Measurements from ENCODE around the gene NRL.

The NRL gene

DNA sequence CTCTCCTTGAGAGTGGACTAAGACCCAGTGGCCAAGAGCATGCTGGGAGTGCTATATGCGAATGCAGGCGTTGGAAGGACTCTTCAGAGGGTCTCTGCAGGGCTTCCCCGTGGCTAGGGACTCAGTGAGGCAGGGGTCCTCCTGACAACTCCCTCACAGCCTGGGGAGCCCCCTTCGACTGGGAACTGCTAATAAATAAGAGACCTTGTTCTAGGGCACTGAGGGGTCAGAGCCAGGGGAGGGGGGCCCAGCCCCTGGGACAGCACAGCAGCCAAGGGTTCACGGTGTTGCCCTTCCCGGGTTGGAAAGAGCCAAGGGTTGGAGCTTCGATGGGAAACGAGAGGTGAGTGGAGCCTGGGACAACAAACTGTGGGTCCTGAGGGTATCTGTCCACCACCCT is 49.3 kb downstream of the NRL start:
- no peak for DNase-seq

DNA sequence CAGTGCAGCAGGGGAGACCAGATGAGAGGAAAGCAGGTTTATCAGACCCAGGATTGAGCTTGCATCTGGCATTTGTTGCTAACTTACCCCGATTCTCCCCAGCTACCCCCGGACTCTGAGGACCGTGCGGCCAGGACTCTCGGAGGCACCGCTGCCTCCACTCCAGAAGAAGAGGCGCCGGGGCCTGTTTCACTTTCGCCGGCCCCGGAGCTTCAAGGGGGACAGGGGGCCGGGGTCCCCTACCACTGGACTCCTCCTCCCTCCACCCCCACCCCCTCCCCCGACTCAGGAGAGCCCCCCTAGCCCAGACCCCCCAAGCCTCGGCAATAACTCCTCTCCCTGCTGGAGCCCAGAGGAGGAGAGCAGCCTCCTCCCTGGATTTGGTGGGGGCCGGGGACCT is 49.9 kb downstream of the NRL start:
- DNase-seq, result no peak

DNA sequence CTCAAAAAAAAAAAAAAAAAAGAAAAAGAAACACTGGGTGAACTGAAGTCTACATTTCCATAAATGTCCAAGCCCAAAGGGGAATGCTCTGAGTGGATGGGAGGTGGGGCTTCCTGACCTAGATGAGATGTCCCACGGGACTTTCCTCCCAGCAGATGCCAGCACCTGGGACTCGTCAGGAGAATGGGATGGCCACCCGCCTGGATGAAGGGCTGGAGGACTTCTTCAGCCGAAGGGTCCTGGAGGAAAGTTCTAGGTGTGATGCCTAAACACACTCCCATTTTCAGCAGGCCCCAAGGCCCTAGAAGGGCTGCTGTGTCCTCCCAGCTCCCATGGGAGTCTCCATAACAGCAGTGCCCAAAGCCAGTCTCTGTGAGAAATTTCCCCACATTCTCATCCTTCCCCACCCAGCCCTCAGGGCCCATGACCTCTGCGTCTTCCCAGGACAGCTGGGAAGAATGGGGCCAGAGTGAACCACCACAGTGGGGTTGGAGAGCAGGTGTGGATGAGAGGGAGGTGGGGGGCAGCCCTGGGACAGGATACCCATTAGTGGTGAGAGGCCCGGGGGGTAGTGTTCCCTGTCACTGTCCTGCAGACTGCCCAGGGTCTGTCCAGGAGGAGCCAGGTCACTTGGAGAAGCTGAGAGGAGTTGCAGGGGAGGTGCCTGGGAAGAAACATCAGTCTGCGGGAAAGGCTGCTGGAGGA is 50.5 kb downstream of the NRL start:
- no peak for DNase-seq

DNA sequence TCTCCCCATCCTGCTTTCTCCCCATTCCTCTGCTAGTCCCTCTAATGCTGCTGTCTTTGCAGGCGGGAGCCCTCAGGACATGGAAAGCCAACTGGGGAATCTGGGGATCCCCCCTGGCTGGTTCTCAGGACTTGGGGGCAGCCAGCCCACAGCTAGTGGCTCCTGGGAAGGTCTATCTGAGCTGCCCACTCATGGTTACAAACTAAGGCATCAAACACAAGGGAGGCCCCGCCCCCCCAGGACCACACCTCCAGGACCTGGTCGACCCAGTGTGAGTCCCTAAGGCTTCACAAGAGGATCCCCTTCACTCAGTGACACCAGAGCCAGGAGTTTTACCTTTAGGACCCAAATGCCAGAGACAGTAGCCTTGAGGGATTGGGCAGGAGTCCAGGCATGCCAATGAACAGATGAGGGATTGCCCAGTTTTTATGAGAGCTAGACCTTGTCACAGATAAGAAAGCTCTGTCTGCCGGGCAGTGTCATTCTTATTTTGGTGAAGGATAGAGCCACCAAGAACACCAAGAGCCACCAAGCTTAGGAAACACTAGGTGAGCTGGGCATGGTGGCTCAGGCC is 51.4 kb downstream of the NRL start:
- DNase-seq, result no peak

DNA sequence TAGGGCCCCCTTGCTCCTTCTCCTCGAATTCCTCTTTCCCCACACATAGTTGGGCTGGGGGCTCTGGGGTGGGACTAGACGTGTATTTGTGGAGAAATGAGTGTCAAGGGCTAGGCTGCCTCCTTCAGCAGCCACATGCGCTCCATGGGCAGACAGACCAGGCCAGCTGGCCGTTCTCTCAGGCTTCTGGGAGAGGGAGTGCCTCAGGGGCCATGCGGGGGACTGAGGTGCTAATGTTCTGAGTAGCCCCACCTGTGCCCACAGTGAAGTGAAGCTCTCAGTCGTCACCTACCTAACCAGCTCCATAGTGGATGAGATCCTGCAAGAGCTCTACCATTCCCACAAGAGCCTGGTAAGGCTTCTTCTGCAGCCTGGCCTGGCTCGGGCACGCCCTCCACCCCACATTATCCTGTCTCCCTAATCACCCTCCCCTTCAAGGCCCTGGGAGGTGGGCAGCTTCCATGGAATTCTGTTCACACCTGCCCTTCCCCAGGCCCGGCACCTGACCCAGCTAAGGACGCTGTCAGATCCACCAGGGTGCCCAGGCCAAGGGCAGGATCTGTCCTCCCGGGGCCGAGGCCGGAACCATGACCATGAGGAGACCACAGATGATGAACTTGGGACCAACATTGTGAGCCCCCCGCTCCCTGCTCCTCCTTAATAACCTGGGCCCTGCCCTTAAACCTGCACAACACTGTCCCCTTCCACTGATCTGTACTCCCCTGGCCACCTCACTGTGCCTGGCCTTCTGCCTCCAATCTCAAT is 52.4 kb downstream of the NRL start:
- no peak for DNase-seq

DNA sequence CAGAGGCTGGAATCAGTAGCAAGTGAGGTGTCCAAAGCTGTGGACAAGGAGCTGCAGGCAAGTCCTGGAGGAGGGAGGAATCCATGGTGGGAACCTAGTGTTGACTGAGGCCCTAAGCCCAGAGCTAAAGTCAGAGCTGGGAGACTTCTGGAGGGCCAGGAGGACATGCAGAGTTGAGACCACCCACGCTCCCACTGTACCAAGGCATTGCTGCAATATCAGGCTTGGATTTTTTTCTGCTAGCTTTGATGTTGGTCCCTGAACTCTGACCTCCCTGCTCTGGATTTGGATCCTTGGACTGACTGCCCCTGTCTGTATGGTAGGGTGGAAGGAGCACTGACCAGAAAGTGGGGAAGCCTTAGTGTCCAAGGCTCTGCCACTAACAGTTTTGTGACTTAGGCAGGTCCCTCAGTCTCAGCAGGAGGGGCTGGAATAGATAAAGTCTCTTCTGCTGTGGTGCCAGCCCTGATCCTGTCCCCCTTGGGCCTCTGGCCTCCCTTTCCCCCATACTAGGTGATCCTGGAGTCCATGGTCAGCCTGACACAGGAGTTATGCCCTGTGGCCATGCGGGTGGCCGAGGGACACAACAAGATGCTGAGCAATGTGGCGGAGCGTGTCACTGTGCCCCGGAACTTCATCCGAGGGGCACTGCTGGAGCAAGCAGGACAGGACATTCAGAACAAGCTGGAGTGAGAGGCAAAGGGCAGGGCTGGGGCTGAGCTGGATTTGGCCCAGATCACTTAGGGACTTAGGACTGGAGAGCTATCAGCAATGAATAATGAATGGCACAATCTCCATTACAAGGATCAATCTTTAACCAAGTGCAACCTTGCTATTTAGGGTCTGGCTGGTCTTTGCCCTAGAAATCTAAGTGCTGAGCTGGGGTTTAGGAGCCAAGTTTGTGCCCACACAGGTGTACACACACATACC is 53.5 kb downstream of the NRL start:
- no peak for DNase-seq

DNA sequence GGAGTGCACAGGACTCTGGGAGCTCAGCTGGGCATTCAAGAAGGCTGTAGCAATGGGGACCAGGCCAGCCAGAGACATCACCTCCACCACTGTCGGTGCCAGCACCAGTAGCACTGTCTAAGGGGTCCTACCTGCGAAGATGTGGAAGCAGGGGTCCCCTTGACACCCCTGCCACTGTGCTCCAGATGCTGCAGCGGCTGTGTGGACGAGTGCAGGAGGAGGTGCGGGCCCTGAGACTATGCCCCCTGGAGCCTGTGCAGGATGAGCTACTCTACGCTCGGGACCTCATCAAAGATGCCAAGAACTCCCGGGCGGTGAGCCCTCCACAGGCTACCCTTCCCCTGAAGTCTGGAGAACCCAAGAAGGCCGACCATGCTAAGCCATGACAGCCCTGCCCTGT is 54.3 kb downstream of the NRL start:
- DNase-seq, result no peak

DNA sequence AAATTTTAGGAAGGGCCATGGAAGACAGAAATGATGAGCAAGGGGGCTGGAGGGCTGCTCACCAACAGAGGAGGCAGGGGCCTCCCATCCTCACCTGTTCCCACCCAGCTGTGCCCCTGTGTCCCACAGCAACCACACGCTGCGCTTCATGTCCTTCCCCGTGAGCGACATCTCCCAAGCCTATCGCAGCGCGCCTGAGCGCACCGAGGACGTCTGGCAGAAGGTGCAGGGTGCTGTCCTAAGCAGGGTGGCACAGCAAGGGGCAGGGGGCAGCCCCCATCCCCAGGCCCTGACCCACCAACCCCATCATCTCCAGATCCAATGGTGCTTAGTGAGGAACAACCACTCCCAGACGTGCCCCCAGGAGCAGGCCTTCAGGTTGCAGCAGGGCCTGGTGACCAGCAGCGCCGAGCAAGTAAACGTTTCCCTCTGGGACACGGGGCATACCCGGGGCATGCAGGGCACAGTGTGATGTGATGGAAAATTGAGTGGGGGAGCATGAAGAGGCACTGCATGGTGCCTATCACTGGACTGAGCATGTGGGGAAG is 54.8 kb downstream of the NRL start:
- no peak for DNase-seq

DNA sequence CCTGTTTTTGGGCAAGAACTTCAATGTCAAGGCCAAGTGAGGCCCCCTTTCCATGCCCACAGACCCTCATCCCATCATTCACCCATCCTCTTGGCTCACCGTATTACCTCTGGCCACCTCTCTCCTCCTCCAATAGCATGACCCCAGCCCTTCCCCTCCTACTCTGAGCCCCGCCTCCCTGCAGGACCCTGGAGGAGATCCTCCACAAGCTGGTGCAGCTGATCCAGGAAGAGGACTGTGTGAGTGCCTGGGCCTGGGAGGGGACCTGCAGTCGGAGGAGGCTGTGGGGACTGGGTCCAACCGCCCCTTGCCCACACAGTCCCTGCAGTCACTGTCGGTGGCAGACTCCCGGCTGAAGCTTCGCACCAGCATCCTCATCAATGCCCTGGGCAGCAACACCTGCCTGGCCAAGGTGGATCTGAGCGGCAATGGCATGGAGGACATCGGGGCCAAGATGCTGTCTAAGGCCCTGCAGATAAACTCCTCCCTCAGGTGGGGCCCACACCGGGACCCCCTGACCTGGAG is 55.7 kb downstream of the NRL start:
- no peak for DNase-seq

DNA sequence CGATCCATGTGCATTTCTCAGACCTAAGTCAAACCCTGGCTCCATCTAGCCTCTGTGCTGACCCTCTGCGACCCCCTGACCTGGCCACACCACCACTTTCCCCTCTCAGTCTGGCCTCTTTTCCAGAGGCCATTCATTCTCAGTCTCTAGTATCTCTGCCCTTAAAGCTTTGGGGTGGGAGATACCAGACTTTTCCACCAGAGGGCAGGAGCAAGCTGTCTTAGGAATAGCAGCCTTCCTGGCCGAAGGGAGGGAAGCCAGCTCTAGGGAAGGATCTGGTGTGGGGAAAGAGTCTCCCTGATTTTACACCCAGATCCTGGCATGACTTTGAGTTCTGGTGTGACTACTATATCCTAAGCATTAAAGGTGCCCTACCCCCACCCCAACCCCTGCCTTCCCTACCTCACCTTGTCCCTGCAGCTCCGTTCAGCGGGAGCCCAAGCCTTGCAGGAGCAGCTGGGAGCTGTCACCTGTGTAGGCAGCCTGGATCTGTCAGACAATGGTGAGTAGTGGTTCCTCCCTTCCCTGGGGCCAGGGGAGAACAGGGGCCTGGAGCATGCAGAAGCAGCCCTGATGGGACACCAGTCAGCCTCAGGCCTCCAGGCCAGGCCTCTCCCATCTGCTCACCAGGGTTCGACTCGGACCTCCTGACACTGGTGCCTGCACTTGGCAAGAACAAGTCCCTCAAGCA is 56.3 kb downstream of the NRL start:
- DNase-seq, result no peak

DNA sequence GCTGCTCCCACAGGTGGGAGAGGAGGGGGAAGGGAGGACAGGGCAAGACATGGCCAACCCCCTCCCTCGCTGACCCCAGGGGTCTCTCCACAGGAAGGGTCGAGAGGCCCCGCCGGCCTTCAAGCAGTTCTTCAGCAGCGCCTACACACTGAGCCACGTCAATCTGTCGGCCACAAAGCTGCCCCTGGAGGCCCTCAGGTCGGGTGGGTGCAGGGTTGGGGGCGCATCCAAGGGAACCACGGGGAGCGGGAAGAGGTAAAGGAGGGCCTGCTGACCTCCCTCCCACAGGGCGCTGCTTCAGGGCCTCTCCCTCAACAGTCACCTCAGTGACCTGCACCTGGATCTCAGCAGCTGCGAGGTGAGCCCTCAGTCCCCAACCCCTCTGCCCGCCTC is 56.9 kb downstream of the NRL start:
- no peak for DNase-seq

DNA sequence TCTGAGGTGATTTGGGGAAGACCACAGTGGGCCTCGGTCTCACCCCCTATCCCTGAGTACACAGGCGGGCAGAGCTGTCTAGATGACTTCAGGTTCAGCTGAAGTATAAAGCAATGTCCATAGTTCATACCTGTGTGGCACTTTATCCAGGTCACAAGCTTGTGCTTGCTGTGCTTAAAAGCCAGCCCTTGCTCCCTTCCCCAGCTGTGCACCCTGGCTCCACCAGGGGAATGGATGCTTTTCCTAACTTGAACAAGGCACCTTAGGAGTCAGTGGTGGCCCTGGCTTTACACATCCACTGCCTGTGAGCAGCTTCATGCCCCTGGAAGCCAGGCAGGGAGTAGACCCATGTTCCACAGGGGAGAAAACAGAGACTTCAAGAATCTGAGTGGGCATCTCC is 57.5 kb downstream of the NRL start:
- DNase-seq, result no peak

DNA sequence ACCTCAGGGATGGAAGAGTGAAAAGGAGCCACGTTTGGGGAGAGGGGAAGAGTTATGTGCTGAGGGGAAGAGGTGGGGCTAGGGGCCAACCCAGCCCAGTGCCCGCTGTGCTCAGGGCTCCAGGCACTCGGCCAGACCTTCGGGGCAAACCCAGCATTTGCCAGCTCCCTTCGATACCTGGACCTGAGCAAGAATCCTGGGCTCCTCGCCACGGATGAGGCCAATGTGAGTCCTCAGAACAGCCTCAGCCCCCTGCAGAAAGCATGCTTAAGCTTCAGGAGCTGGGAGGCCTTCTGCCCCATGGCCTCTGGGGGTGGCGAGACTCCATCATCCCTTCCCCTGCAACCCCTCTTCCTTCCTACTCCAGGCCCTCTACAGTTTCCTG is 58.0 kb downstream of the NRL start:
- DNase-seq, result no peak

DNA sequence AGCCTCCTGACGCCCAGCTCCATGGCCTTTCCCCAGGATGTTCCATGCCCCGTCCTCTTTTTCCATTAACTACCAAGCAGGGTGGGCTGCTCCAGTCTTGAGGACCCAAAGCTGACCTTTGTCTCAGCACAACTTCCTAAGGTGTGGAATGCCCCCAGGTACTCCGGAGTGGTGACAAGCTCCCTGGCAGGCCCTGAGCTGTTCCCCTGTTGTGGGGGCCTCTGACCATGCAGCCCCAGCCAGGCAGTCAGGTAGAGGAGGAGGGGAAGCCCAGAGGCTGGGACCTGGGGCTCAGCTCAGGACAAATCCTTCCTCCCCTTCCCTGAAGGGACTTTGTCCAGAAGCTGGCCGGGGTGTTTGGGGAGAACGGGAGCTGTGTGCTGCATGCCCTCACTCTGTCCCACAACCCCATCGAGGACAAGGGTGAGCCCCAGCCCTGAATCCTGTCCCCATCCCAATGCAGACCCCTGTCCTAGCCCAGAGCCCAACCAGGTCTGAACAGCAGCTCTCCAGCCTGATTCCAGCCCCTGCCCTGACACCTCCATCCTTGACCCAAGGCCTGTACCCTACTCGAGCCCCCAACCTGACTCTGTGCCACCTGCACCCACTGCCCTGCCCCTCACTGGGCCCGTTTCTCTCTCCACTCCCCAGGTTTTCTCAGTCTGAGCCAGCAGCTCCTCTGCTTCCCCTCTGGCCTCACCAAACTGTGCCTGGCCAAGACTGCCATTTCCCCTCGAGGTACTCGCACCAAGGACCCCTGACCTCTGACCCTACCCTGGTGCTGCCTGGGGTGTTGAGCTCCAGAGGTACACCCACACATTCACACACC is 58.6 kb downstream of the NRL start:
- no peak for DNase-seq

DNA sequence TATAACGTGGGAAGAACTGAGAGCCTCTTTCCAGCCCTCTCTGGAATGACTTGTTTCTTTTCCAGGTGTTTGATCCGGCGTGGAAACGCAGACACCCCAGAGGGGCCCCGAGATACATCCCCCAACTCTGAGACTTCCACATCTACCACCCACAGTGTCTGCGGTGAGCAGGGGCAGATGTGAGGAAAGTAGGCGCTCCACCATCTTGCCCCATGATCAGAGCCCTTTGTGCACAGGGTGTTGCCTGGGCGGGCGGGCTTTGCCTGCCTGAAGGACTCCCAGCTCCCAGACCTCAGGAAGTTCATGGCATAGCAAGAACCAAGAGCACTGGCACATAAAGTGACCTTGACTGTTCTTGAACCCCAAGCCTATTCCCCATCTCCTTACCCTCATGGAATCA is 60.1 kb downstream of the NRL start:
- no peak for DNase-seq

DNA sequence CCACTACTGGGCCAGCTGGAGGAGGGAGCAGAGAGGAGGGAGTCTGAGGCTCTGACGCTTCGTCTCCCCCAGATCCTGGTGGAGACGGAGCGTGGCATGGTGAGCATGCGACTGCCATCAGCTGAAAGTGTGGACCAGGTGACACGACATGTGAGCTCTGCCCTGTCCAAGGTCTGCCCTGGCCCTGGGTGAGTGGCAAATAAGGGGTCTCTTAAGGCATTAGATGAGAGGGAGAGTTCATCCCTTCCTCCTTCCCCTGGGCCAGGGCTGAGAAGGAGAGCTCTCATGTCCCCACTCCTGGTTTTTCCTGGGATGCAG is 60.5 kb downstream of the NRL start:
- no peak for DNase-seq

DNA sequence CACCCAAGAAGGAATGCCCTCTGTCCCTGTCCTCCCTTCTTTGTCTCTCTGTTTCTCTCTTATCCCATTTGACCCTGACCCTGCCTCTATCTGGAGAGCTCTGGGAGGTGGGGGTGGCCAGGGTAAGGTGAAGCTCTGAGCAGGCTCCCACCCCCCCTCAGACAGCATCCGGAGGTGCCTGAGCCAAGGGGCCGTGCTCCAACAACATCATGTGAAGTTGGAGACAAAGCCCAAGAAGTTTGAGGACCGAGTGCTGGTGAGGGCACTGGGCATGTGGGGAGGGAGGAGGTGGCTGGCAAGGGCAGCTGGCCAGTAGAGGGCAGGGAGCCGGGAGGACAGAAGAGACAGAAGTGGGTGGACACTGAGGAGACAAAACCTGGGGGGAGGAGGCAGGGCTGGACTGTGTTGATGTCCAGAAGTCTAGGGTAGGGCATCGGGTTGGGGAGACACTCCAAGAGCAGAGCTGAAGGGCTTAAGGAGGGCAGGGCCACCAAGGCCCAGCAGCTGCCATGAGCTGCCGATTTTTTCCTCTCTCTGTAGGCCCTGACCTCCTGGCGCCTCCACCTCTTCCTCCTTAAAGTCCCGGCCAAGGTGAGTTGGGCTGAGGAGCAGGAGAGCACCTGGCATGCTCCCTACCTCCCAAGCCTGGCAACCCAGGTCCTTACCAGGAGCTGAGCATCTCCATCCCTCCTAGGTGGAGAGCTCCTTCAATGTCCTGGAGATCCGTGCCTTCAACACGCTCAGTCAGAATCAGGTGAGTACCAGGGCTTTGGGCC is 61.0 kb downstream of the NRL start:
- no peak for DNase-seq

DNA sequence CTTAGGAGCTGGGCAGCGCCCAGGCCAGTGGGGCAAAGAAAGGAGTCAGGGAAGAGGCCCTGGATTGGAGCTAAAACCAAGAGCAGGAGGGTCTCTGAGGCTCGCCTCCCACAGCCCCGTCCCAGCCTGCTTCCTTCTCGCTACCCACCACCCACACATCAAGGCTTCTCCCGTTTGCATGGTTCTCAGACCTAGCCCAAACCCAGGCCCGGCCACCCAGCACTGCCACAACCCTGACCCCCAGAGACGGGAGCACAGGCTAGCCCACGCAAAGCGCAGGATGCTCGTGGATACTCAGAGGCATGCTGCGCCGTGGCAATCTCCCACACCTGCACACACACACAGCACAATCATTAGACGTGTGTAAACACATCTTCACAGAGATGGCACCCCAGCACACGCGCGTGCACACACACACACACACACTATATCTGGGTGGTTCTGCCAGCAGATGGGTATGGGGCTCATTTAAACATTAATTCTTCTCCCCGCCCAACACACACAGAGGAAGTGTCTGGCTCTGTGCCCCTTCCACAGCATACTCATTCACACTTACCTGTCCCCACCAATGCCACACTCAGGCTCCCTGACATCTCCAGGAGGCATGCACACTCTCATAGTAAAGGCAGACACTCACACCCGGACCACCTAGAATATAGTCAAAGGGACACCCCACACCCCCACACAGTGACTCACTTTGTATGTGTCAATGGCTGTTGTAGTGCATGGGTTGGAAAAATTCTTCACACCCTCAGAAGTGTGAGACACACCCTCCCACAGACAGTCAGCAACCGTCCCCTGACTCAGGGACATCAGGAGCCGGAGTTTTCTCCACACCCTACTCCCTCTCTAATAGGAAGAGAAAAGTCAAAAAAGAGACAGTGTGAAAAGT is 61.8 kb downstream of the NRL start:
- DNase-seq, result peak; percentile 57

Measured in stimulated activated CD4-positive, alpha-beta T cell treated with anti-CD3 and anti-CD28 coated beads, Interleukin-4, amount 100 ng/mL, for 1 hour (primary cell).